Measurements from ENCODE around the gene PANX2.
"Not testable (repeated sequence)": the region's sequence is repeated elsewhere in the genome, so short reads cannot be mapped to it uniquely, and the experiment has no call there.

PANX2 gene, protein sequence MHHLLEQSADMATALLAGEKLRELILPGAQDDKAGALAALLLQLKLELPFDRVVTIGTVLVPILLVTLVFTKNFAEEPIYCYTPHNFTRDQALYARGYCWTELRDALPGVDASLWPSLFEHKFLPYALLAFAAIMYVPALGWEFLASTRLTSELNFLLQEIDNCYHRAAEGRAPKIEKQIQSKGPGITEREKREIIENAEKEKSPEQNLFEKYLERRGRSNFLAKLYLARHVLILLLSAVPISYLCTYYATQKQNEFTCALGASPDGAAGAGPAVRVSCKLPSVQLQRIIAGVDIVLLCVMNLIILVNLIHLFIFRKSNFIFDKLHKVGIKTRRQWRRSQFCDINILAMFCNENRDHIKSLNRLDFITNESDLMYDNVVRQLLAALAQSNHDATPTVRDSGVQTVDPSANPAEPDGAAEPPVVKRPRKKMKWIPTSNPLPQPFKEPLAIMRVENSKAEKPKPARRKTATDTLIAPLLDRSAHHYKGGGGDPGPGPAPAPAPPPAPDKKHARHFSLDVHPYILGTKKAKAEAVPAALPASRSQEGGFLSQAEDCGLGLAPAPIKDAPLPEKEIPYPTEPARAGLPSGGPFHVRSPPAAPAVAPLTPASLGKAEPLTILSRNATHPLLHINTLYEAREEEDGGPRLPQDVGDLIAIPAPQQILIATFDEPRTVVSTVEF

DNA sequence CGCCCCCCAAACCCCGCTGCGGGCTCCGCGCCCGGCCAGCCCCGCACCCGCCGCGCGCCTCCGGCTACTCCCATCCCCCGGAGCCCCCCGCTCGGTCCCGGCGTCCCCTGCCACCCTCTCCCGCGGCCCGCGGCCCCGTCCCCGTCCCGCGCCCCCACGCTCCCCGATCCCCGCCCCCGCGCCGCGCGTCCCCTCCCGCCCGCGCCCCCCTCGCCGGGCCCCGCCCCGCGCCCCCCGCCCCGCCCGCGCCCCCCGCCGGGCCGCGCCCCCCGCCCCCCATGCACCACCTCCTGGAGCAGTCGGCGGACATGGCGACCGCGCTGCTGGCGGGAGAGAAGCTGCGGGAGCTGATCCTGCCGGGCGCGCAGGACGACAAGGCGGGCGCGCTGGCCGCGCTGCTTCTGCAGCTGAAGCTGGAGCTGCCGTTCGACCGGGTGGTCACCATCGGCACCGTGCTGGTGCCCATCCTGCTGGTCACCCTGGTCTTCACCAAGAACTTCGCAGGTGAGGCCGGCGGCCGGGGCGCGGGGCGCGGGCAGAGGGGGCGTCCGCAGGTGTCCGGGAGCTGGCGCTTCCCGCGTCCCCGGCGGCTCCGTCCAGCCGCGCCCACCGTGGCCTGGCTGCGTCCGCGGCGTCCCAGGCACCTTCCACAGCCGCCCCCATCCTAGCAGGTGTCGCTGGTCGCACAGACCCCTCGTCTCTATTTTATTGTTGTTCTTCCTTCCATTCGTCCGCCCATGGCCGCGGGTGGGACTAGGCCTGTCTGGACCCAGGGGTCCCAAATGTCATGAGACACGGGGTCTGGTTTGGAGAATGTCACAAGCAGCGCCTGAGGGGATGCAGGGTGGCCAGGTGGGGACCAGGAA is at the start of gene PANX2:
TSS of gene PANX2 (plus strand) at position 279 of the 866 bp plus-strand sequence. CDS start at position 279, 0 bp downstream.
- no peak for DNase-seq

DNA sequence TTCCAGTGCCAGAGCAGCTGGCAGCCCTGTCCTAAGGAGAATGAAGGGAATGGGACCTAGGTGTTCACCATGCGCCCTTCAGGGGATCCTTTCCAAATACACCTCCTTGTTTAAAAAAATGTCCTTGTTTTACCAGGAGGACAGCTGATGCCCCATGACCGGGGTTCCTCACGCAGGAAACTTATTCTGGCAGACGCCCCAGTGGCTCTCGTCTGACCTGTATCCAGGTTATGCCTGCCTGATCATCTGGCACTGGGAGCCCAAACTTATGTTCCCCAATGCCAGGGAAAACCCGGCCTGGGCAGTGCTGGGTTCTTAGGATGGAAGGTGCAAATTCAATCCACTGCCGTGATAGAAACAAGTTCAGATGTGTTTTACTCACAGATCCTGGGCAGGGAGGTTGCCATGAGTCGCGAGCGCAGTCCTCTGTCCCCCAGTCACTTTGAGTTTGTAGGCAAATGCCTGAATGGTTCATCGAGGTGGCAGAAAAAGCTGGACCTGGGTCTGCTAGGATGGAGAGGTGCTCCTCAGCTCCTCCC is 49.3 kb upstream of the PANX2 start:
- DNase-seq = no peak

DNA sequence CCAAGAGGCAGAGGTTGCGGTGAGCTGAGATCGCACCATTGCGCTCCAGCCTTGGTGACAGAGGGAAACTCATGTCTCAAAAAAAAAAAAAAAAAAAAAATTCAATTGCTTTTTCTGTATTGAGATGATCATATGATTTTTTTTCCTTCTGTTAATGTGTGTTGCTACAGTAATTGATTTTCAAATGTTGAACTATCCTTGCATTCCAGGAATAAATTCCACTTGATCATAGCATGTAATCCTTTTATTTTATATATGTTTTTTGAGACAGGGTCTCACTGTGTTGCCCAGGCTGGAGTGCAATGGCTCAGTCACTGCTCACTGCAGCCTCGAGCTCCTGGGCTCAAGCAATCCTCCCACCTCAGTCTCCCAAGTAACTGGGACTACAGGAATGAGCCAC is 47.4 kb upstream of the PANX2 start:
- DNase-seq = no peak

DNA sequence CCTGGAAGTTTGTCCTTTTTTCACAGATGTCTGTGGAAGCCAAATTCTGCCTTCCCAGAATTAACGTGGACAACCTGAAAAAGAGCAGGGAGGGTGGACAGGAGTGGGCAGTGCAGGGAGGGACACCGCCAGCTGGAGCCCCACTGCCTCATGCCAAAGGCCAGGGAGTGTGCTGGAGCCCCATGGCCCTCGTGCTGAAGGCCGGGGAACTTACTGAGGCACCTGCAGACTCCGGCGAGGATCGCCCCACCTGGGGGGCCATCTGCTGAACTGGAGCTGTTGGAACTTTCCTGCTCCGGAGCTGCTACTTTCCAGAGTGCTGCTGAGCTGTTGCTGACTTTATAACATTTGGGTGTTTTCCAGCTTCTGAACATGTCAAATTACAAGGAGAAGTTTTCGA is 45.5 kb upstream of the PANX2 start:
- no peak for DNase-seq

DNA sequence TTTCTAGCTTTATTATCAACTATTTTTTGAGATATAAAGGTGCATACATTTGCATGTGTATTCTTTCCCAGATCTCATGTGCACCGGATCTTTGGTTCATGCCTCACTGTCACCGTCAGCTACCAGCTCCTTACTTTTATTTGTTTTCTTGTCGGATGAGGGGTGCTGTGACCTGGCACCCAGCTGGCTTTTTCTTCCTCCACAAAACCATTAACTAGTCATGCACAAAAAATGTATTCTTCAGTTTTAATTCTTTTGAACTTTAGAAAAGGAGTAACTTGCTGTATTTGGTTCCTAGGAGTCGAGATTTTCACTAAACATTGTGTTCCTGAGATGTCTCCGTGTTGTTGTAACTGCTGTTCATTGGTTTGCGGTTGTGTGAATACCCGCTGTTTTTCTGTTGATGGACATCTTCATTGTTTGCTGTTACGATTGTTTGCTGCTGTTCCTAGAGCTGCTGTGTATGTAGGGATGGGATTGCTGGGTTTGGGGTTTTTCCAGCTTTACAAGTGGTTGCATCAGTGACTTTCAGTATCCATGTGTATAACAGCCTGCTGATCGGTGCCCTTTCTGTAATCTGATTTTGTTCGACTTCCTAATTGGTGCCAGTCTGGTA is 41.3 kb upstream of the PANX2 start:
- DNase-seq = no peak

DNA sequence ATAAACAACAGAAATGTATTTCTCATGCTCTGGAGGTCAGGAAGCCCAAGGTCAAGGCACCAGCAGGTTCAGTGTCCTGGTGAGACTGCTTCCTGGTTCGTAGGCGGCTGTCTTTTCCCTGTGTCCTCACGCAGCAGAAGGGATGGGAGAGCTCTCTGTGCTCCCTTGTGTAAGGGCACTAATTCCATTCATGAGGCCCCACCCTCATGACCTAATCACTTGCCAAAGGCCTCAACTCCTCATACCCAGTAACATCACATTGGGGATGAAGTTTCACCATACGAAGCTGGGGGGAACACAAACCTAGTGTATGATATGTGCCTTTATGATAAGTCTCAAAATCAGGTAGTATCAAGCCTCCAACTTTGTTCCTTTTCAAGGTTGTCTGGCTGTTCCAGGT is 38.6 kb upstream of the PANX2 start:
- DNase-seq = no peak

DNA sequence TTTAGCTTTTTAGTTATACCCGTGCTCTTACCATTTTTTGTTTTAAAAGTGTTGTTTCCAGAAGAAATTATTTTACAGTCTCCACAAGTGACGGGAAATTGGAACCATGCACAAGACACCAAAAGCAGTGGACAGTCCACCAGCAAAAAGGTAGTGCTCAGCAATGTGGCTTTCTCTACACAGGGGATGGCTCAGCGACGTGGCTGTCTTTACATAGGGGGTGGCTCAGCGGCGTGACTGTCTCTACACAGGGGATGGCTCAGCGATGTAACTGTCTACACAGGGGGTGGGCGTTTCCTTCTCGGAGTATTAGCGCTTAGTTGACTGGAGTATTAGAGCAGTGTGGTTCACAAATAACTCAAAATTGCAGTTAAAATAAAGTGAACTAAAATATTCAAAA is 36.0 kb upstream of the PANX2 start:
- DNase-seq = no peak

DNA sequence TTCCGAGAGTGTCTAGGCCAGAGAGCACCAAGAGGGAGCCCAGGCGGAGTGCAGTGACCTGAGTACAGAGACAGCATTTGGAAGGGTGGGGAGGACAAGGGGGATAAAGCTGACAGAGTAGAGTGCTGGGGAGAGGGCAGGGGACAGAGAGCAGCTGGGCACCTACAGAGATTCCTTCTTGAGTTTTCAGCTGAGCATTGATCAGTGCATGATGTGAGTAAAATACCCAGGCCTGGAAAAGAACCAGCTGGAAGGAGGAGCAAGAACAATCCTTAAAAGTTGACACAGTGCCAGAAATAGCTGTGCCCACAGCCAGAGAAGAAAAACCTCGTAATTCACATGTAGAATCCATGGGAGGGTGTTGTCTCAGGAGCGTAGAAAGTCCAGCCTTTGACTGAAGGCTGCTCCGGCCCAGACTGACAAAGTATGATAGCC is 33.9 kb upstream of the PANX2 start:
- no peak for DNase-seq

DNA sequence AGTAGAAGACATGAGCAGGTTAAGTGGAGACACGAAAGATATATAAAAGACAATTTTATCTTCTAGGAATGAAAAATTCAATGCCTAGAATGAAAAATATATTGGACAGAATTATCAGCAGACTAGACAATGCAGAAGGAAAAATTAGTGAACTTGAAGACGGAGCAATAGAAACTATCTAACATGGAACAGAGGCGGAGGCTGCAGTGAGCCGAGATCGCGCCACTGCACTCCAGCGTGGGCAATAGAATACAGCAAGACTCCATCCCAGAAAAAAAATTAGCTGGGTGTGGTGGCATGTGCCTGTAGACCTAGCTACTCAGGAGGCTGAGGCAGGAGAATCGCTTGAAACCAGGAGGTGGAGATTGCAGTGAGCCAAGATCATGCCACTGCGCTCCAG is 33.3 kb upstream of the PANX2 start:
- DNase-seq = not testable (repeated sequence)

DNA sequence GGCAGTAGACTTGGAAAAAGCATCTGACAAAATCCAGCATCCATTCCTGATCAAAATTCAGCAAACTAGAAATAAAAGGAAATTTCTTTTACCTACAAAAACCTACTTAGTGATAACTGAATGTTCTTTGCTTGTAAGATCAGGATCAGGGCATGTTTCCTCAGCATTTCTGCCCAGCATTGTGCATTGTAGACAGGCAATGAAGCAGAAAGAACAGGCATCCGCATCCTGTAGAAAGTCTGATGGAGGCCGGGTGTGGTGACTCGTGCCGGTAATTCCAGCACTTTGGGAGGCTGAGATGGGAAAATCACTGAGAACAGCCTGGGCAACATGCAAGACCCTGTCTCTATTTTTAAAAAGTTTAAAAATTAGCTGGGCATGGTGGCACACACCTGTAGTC is 32.5 kb upstream of the PANX2 start:
- no peak for DNase-seq

DNA sequence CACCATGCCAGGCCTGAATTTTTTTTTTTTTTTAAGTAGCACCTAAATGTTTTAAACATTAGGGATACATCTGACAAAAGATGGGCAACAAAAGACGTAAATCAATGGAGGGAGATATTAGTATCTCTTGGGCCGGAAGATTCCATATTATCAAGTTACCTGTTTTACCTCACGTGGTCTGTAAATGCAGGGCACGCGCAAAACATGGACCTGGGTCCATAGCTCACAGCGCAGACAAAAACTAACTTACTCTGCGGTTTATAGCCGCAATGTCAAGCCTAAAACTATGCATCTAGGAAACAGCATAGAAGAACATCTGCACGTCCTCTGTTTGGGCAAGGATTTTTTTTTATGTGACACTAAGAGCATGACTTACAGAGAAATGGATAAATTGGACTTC is 31.5 kb upstream of the PANX2 start:
- DNase-seq = no peak

DNA sequence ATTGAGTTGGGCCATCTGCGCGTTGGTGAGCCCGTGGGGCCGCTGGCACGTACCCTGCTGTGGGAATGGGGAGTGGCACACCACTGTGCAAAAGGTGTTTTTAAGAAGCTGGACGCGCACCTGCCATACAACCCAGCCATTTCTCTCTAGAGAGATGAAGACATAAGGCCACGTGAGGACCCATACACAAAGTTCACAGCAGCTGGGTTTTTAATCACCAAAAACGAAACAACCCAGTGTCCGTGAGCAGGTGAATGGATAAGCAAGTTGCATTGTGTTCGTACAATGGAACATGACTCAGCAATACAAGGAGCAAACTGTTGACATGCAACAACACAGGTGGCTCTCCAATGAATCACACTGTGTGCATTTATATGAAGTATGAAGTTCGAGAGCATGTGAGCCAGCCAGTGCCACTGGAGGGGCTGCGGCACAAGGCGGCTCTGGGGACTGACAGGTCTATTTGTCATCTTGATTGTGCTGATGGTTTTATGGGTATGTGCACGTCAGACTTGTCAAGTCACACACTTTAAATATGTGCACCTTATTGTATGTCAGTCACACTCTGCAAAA is 30.6 kb upstream of the PANX2 start:
- no peak for DNase-seq

DNA sequence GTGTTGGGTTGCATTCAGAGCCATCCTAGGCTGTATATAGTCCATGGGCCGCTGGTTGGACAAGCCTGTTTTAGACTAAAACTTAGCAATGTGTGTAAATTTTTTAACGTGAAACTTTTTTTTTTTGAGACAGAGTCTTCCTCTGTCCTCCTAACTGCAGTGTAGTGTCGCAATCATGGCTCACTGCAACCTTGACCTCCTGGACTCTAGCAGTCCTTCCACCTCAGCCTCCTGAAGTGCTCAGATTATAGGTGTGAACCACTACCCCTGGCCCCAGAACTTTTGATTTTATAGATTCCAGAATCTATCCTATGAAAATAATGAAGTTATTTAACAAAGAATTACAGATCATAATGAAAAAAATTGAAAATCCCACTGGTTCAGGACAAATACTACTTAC is 29.9 kb upstream of the PANX2 start:
- no peak for DNase-seq

DNA sequence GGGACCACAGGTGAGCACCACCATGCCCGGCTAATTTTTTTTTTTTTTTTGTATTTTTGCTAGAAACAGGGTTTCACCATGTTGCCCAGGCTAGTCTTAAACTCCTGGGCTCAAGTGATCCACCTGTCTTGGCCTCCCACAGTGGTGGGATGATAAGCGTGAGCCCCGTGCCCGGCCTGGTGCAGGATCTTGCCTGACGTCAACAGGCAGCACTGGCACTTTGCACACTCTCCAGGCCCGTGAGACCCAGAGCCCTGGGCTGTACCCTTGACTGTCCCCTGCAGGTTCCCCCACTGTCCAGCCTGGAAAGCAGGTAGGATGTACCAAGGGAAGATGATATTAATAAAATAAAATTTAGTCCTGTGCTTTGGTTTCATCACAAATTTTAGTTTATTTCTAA is 29.1 kb upstream of the PANX2 start:
- DNase-seq = no peak

DNA sequence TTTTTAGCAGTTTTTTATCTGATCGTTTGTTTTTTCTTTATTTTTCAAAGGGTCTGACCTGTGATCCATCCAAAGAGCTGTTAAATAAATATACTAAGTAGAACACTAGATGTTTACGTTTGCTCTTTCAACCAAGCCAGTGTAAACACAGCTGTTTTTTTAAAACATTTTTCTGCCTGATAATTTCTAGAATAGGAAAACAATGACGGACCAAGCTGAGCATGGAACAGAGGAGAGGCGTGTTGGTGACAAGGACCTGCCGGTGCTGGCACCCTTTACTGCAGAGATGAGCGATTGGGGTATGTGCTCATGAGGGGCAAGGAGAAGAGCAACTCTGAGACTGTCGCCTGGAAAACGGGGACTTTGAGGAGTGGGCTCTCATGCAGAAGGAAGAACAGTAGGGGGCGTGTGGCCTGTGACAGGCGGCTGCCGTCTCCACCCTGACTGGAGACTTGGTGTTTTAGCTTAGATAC is 28.6 kb upstream of the PANX2 start:
- DNase-seq = no peak

DNA sequence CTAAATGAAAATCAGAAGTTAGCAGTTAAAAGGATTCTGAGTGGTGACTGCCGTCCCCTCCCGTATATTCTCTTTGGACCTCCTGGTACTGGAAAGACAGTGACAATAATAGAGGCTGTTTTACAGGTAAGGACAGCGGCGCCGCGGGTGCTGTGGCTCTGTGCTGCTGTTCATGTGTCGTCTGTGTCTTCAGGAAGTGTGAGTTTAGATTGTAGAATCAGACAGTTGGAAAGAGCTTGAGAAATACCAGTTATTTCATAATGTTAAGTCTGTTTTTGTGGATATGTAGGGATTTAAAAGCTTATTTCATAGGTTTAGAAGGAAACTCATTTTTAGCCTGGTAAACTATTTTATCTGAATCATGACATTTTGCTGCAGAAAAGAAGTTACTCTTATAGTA is 27.4 kb upstream of the PANX2 start:
- DNase-seq = no peak

DNA sequence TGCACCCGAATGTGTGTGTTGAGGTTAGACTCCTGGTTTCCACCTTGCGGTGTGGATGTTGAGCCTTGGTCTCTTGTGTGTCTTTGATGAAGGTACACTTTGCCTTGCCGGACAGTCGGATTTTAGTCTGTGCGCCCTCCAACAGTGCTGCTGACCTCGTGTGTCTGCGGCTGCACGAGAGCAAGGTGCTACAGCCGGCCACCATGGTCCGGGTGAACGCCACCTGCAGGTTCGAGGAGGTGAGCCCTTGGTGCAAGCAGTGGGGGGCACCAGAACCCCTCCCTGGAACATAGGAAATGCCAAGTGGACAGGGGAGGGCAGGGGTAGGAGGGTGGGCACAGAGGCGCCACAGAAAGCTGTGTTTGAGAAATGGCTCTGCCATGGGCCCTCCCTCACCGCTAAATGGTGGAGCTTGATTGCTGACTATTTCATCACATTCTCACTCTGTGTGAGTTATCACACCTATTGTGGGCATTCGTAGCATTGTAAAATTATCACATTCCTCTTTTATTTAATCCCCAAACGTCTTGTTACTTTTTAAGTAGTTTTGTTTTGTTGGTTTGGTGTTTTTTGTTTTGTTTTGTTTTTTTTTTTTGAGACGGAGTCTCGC is 26.4 kb upstream of the PANX2 start:
- no peak for DNase-seq

DNA sequence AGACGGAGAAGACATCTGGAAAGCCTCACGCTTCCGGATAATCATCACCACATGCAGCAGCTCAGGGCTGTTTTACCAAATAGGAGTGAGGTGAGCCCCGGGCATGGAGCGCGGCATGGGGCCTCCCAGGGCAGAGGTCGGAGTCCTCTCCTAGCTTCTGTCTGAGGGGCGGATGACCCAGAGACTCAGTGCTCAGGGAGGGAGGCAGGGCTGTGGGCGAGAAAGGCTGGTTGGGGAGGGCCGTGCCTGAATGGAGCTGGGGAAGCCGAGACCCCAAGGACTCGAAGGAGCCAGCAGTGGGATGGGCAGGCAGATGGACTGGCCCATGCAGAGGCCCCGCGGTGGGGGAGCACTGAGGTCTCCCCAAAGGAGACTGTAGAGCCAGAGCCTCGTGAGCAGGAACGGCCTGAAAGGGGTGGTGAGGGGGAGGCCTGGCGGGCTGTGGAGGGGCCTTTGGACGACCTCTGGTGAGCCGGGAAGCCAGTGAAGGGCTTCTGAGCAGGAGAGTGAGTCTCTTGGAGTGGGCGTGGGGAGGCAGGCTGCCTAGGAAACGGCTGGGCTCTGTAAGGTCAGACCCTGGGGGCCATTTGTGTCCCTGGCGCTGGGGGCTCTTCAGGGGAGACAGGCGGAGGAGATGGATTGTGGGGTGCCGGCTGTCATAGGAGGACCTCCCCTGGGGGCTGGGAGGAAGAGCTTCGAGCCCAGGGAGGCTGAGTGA is 24.7 kb upstream of the PANX2 start:
- DNase-seq = no peak

DNA sequence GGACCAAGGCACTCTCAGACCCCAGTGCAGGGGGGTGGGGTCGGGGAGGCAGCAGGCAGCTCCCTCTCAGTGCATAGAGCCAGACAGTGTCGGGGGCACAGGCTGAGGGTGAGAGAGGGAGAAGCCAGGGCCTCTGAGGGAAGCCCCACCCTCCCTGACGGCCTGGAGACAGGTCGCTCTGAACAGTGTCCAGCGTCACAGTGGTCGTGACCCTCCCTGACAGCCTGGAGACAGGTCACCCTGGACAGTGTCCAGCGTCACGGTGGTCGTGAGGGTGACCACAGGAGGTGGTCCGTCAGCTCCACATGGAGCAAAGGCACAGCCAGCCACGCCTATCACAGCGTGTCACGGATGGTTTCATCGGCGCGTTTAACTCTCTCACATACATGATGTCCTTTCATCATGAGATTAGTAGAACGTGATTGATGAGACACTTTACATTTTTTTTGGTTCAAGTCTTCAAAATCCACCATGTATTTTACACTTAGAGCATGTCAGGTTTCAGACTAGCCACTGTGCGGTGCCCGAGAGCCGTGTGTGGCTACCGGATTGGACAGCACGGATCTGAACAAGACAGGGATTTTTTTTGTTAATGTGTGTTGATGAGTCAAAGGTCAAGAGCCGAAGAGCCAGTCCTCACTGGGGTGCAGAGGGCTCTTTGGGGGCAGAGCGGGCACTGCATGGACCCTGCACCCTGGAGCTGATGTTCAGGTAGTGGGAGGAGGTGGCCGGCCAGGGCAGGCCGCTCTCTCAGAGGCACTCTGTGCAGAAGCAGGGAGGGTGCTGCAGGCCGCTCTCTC is 23.9 kb upstream of the PANX2 start:
- no peak for DNase-seq

Measured in NCI-H187 (cell line).